Iris pigment epithelial cell (primary cell): ENCODE data around the gene MBTPS2.

Source experiments
- DNase-seq: peaks from one replicate; pipeline ENCODE4 v3.0.0-alpha.2; 2011; ENCODE audit warnings: low read depth

Gene MBTPS2

DNA sequence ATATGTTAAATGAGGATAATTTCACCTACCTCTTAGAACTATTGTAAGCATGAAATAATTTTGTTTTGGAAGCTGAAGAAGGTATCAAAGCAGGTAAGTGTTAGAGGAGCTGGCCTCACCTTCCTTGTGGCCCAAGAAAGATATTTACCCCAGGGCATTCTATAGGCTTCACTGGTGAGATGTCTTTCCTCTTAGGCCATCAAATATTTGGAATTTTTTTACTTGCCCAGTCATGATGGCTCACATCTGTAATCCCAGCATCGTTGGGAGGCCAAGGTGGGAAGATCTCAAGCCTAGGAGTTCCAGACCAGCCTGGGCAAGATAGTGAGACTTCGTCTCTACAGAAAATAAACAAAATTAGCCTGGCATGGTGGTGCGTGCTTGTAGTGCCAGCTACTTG is 95.0 kb downstream of the MBTPS2 start:
- no peak for DNase-seq
